Left lung (tissue), 10 donors: ENCODE data around the gene PRCP. TPM values are rescaled to one million over a fixed set of nuclear protein-coding genes. Genes with fewer than 3 reads are reported as not detected.
"Not testable (repeated sequence)": the region's sequence is repeated elsewhere in the genome, so short reads cannot be mapped to it uniquely, and the experiment has no call there.

ENCODE experiments used
- ATAC-seq: fragments of 200-7000 bp; cut with Tn5 transposase; one replicate; pipeline ENCODE4 v1.9.1; 2020; ENCODE audit warnings: moderate library complexity
- DNase-seq, 4 donors: peaks; one replicate each; pipeline ENCODE4 v3.0.0-alpha.2; 2013 to 2020
- H3K27ac ChIP-seq, 2 donors: fragments of 200-600 bp; sonication (generic) in 1 of 2; one replicate each; pipeline versions ENCODE4 v1.5.0 to v1.8.0; 2020 to 2021
- H3K27me3 ChIP-seq, 2 donors: fragments of 200-600 bp; sonication (generic) in 1 of 2; one replicate each; pipeline versions ENCODE4 v1.5.0 to v1.8.0; 2020 to 2021
- H3K36me3 ChIP-seq, 2 donors: fragments of 200-600 bp; sonication (generic) in 1 of 2; one replicate each; pipeline versions ENCODE4 v1.5.0 to v1.8.0; 2020 to 2021
- H3K4me1 ChIP-seq, 2 donors: fragments of 200-600 bp; one replicate each; pipeline ENCODE4 v1.8.0; 2021
- H3K4me3 ChIP-seq, 2 donors: fragments of 200-600 bp; sonication (generic) in 1 of 2; one replicate each; pipeline versions ENCODE4 v1.5.0 to v1.8.0; 2020 to 2021; ENCODE audit warnings: mild to moderate bottlenecking in 1 of 2
- H3K9me3 ChIP-seq, 2 donors: fragments of 200-600 bp; sonication (generic) in 1 of 2; one replicate each; pipeline versions ENCODE4 v1.5.0 to v1.8.0; 2020 to 2021
- intact Hi-C, 2 donors: fragments of 100-400 bp; cut with DNase I; formaldehyde crosslinking; loops; one replicate each; pipeline versions ENCODE4 v1.11.2 to v1.14.2; 2022
- polyA plus RNA-seq, 6 donors: library from polyadenylated mRNA; unstranded; fragments of 120-200 nt; gene quantifications; one replicate each; pipeline ENCODE4 v1.2.1, GENCODE V29; 2013; ENCODE audit not compliant: insufficient read length in 6 of 6
- total RNA-seq, 2 donors: library from RNA; stranded (reverse); fragmentation: NEBNext Ultra II Directional; extraction: Animal tissue kit (Norgen Biotek cat#: 25700); gene quantifications; one replicate each; pipeline ENCODE4 v1.2.1, GENCODE V29; 2021
- TF ChIP-seq, protein P1 (sequence below), 2 donors: fragments of 200-600 bp; sonication (generic) in 1 of 2; IDR thresholded peaks; one replicate each; pipeline versions ENCODE4 v1.5.0 to v1.8.0; 2021; ENCODE audit warnings: antibody characterized with exemption in 2 of 2
- donor health status: DM: no; HTN: yes; CAD: no.
- donor health status: DM: no; HTN: no; CAD: no.

The PRCP gene
- total and polyA plus RNA-seq, 8 donors, result 82.4 to 261 (median 228) TPM

- Histone ChIP-seq H3K27me3 (no peaks in the 10 kb centered on the region), H3K27ac (no peak overlapping the region), H3K9me3 (no peaks in the 10 kb centered on the region), H3K4me1 (no peaks in the 10 kb centered on the region), H3K4me3 (no peak overlapping the region), H3K36me3 (no peaks in the 10 kb centered on the region)
- ATAC-seq (no peak), DNase-seq (no peak)
- intact Hi-C loops, result no loop called here
- TF ChIP-seq, protein P1, sequence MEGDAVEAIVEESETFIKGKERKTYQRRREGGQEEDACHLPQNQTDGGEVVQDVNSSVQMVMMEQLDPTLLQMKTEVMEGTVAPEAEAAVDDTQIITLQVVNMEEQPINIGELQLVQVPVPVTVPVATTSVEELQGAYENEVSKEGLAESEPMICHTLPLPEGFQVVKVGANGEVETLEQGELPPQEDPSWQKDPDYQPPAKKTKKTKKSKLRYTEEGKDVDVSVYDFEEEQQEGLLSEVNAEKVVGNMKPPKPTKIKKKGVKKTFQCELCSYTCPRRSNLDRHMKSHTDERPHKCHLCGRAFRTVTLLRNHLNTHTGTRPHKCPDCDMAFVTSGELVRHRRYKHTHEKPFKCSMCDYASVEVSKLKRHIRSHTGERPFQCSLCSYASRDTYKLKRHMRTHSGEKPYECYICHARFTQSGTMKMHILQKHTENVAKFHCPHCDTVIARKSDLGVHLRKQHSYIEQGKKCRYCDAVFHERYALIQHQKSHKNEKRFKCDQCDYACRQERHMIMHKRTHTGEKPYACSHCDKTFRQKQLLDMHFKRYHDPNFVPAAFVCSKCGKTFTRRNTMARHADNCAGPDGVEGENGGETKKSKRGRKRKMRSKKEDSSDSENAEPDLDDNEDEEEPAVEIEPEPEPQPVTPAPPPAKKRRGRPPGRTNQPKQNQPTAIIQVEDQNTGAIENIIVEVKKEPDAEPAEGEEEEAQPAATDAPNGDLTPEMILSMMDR (IDR thresholded peaks at IDR 0.05), result no peak
Observed at GRCh38 chr11:82944198-82944597, 44.0 kb upstream of the PRCP start.

DNA sequence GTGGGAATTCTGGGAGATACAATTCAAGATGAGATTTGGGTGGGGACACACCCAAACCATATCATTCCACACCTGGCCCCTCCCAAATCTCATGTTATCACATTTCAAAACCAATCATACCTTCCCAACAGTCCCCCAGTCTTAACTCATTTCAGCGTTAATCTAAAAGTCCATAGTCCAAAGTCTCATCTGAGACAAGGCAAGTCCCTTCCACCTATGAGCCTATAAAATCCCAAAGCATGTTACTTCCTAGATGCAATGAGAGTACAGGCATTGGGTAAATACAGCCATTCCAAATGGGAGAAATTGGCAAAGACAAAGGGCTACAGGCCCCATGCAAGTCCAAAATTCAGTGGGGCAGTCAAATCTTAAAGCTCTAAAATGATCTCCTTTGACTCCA lies 43.2 kb upstream of the PRCP start:
- H3K9me3 ChIP-seq, H3K4me3 ChIP-seq, ATAC-seq, H3K27me3 ChIP-seq, intact Hi-C loops, H3K4me1 ChIP-seq, H3K27ac ChIP-seq, DNase-seq, H3K36me3 ChIP-seq: not testable (repeated sequence)

- intact Hi-C loops, result no loop called here
- H3K4me1 ChIP-seq, result no peaks in the 10 kb centered on the region
- no peak overlapping the region for H3K27ac ChIP-seq
- H3K4me3 ChIP-seq, result no peak overlapping the region
- no peak for ATAC-seq
- no peaks in the 10 kb centered on the region for H3K9me3 ChIP-seq
- TF ChIP-seq, protein P1 (IDR thresholded peaks at IDR 0.05), result no peak
- no peaks in the 10 kb centered on the region for H3K27me3 ChIP-seq
- H3K36me3 ChIP-seq, result no peaks in the 10 kb centered on the region
- no peak for DNase-seq
Observed at GRCh38 chr11:82942376-82942775, 42.1 kb upstream of the PRCP start.

DNA sequence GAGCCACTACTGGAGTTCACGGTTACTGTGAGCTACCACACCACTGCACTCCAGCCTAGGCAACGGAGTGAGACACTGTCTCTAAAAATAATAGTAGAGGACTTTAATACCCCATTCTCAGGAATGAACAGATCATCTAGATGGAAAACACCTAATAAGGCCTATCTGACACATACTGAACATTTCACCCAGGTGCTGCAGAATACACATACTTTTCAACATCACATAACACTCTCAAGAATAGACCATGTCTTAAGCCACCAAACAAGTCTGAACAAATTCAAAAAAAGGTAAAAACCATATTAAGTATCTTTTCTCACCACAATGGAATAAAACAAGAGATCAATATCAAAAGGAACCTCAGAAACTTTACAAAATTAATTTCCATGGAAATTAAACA lies 39.2 kb upstream of the PRCP start:
- Histone ChIP-seq H3K27ac (no peak overlapping the region), H3K4me1 (no peaks in the 10 kb centered on the region), H3K4me3 (no peak overlapping the region), H3K27me3 (no peaks in the 10 kb centered on the region), H3K36me3 (no peaks in the 10 kb centered on the region), H3K9me3 (no peaks in the 10 kb centered on the region)
- intact Hi-C loops, result no loop called here
- ATAC-seq (no peak), DNase-seq (no peak)
- TF ChIP-seq, protein P1 (IDR thresholded peaks at IDR 0.05), result no peak

- TF ChIP-seq, protein P1 (IDR thresholded peaks at IDR 0.05), result no peak
- no peak for ATAC-seq
- Histone ChIP-seq H3K27ac (no peak overlapping the region), H3K4me1 (no peaks in the 10 kb centered on the region), H3K36me3 (no peaks in the 10 kb centered on the region), H3K27me3 (no peaks in the 10 kb centered on the region), H3K4me3 (no peak overlapping the region), H3K9me3 (no peaks in the 10 kb centered on the region)
- no peak for DNase-seq
- intact Hi-C loops, result no loop called here
Observed at GRCh38 chr11:82937554-82937953, 37.3 kb upstream of the PRCP start.

GRCh38 chr11:82936261-82936660 lies 36.0 kb upstream of the PRCP start:
- ATAC-seq, result no peak
- intact Hi-C loops, result no loop called here

More at GRCh38 chr11:82936261-82936660, 36.0 kb upstream of the PRCP start:
- H3K27ac ChIP-seq, result no peak overlapping the region
- H3K4me3 ChIP-seq, result no peak overlapping the region
- TF ChIP-seq, protein P1 (IDR thresholded peaks at IDR 0.05), result no peak
- H3K9me3 ChIP-seq, result no peaks in the 10 kb centered on the region
- H3K27me3 ChIP-seq, result no peaks in the 10 kb centered on the region
- no peak for DNase-seq
- H3K36me3 ChIP-seq, result no peaks in the 10 kb centered on the region
- no peaks in the 10 kb centered on the region for H3K4me1 ChIP-seq
